GF-D8 (cell line): Measurements from ENCODE around the gene OR52A1.
"Not testable (repeated sequence)": the region's sequence is repeated elsewhere in the genome, so short reads cannot be mapped to it uniquely, and the experiment has no call there.

Source experiments
- DNase-seq: peaks from one replicate; lab custom pipeline; 2025; lab: John Stamatoyannopoulos, UW

OR52A1 gene

GRCh38 chr11:5154657-5155056 is at the start of gene OR52A1:
Gene OR52A1, minus strand, starts transcription at chr11:5154757. Its CDS starts 2,388 bp downstream, at chr11:5152369.
- no peak for DNase-seq

DNA sequence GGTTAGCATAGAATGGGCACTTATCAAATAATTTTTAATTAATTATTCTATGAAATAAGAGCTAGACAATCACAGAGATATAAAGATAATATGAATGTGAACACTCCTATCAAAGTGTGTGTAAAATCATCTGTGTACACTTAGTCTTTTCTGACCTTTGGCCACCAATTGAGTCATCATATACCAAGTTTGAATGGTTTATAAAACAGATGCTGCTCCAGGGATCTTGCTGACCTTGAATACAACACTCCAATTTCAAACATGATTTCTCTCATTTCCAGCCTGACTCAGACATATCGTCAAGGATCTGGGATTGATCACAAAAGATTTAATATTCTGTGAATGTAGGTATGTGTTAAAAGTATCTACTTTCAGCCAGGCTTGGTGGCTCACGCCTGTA is 48.8 kb upstream of the OR52A1 start:
- no peak for DNase-seq

GRCh38 chr11:5200582-5200981 is 46.0 kb upstream of the OR52A1 start, which contains the start of gene OR51V1:
Gene OR51V1, minus strand, starts transcription at chr11:5200682. Its CDS starts 0 bp downstream, at chr11:5200682.
- no peak for DNase-seq

DNA sequence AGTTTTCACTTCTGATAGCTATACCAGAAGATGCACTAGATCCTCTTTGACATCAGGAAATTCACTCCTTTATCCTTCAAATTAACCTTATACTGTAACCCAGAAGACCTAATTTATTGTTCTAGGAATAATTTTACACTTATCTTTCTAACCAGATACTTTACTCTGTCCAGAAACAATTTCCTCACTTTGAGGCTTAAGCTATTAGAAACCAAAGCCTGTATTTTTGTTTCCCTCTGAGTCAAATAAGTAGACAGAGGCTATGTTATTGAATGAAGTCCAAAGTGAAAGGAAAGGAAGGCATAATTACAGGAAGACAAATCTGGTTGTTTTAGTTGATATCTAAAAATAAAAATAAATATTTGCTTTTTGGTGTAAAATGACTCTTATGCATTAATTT is 43.7 kb upstream of the OR52A1 start:
- no peak for DNase-seq

- no peak for DNase-seq
Measured at GRCh38 chr11:5197536-5197935, 43.0 kb upstream of the OR52A1 start.

DNA sequence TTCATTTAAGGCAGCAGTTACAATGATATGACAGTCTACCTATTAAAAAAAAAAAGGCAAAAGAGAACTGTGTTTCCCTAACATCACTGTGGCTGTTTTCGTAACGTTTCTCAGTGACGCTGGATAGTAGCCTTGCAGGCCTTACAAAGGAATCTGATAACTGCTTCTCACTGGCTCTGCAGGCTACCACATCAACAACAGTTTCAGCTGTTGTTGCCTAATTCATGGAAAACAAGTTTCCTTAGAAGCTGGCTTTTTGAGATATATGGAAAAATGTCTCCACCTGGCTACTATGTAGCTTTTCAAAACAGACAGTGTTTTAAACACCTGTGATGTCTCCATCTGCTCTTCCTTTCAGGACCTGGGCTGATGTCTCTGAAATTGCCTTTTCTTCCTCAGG is 42.2 kb upstream of the OR52A1 start:
- DNase-seq, result no peak

GRCh38 chr11:5196067-5196466 is 41.5 kb upstream of the OR52A1 start:
- no peak for DNase-seq

GRCh38 chr11:5192738-5193137 is 38.2 kb upstream of the OR52A1 start:
- DNase-seq, result no peak

DNA sequence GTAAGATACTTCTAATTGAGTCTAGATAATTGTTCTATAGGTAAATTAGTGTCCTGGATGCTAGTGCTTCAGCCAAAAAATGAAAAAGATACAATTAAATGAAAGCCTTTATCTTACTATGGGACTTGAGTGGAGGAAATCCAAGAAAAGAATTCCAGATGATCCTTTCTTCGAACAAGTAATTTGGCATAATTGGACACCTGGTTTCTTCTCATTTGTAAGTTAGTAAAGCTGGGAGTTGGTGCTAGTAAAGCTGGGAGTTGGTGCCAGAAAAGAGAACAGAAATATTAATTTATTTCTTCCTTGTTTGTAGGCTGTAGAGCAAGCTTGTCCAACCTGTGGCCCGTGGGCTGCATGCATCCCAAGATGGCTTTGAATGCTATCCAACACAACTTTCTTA is 33.6 kb upstream of the OR52A1 start:
- no peak for DNase-seq

DNA sequence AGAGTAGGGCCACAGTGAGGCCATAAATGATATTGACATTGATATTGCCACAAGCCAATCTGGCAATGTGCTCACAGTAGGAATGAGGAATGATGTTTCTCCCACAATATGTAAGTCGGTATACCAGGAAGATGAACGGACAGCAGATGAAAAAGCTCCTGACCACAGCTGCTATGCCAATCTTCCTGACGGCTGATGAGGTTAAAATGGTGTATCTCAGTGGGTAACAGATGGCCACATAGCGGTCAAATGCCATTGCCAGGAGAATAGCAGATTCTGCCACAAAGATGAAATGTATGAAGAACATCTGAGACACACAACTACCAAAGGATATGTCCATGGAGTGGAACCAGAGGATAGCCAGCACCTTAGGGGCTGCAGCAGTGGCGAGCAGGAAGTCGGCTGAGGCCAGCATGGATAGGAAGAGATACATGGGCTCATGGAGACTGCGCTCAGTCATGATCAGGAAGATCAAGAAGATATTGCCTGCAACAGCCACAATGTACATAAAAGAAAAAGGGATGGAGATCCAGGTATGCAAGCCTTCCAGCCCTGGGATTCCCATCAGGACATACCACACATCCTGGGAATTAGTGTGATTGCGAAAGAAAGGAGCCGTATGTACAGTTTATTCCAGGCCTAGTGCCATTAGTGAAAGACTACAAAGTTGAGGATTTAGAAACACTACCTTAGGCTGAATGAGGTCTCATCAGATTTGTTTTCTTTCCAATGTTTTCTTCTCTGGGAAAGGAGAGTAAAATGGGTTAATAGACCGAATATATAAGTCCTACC is 23.7 kb upstream of the OR52A1 start:
- DNase-seq, result no peak

DNA sequence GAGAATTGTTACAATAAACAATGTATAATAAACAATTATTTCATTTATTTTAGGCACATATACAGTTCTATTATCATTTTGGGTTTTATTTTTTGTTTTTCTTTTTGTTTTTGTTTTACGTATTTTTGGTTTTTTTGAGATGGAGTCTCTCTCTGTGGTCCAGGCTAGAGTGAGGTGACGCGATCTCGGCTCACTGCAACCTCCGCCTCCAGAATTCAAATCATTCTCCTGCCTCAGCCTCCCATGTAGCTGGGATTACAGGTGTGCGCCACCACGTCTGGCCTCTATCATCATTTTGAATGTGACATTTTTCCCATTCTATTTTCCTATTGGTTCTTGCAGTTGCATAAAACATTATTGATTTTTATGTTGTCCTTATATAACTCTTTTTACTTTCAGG is 20.4 kb upstream of the OR52A1 start:
- DNase-seq, result no peak

DNA sequence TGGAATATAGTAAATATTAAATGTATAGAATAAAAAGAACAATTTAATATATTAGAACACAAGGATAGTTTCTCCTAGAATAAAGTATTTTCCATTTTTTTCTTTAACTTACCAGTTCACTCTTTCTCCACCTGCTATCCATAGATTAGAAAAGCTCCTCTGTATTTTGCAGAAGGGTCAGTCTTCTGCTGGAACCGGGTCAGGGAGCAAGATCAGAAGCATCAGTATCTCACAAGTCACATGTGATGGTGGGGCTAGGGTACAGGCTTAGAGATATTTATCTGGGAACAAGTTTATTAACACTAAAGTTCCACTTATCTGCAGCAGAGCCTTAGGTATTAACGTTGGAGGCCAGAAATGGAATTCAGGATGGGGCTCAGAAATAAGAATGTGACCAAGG is 17.3 kb upstream of the OR52A1 start:
- no peak for DNase-seq

DNA sequence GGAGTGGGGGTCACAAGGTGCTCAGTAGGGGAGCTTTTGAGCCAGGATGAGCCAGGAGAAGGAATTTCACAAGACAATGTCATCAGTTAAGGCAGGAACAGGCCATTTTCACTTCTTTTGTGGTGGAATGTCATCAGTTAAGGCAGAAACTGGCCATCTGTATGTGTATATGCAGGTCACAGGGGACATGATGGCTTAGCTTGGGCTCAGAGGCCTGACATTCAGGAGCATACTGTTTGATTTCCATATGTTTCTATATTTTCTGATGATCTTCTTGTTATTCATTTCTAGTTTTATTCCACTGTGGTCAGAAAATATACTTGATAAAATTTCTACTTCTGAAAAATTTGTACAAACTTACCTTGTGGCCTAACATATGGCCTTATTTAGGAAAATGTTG is 11.3 kb upstream of the OR52A1 start:
- DNase-seq, result not testable (repeated sequence)

DNA sequence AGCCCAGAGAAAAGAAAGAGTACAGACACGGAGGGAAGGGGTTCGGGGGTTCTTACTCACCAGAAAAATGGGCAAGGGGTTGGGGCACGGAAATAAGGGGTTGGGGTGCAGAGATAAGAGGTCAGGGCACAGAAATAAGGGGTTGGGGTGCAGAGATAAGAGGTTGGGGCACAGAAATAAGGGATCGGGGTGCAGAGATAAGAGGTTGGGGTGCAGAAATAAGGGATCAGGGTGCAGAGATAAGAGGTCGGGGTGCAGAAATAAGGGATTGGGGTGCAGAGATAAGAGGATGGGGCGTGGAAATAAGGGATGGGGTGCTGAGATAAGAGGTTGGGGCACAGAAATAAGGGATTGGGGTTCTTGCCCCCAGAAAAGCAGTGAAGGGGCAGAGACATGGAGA is 10.2 kb upstream of the OR52A1 start:
- not testable (repeated sequence) for DNase-seq

DNA sequence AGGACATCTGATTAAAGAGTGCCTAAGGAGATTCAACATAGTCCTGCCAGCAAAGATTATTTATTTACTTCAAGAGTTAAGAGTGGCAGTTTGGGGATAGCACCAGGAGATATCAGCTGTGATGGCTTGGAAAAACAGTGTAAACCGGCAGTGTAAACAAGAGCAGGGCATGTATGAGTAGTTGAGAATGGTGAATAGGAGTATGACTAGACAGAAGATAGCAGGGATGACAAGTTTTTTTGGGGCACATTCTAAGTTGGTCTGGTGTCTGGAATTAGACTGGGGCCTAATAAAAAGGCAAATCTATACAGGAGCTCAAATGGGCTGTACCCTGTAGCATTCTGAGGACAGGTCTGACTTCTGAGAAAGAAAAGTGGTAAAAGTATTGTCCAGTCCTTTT is 6.5 kb upstream of the OR52A1 start:
- not testable (repeated sequence) for DNase-seq

- not testable (repeated sequence) for DNase-seq
Measured at GRCh38 chr11:5160217-5160616, 5.7 kb upstream of the OR52A1 start.

GRCh38 chr11:5159806-5160205 is 5.2 kb upstream of the OR52A1 start:
- no peak for DNase-seq

GRCh38 chr11:5153574-5154431 is 754 bp downstream of the OR52A1 start:
- no peak for DNase-seq

DNA sequence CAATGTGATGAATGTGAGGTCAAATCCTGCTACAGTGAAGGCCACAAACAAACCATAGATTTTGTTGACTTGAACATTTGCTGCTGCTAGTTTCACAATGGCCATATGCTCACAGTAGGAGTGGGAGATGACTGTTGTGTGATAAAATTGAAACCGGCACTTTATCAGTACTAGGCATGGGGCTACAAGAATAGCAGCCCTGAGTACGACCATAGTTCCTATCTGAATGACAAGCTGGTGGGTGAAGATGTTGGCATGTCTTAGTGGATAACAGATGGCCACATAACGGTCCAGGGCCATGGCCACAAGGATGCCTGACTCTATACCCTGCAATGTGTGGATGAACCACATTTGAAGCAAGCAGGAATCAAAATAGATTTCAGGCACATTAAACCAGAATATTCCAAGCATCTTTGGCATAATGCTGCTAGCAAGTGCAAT is 2.8 kb downstream of the OR52A1 start:
- DNase-seq, result no peak

- not testable (repeated sequence) for DNase-seq
Measured at GRCh38 chr11:5144206-5144605, 10.4 kb downstream of the OR52A1 start.

- no peak for DNase-seq
Measured at GRCh38 chr11:5137996-5138395, 16.6 kb downstream of the OR52A1 start, which contains the start of gene OR52A5. Gene OR52A5, minus strand, starts transcription at chr11:5138356. Its CDS starts 5,714 bp downstream, at chr11:5132642.

- DNase-seq, result no peak
Measured at GRCh38 chr11:5137014-5137413, 17.5 kb downstream of the OR52A1 start.

GRCh38 chr11:5136261-5136660 is 18.3 kb downstream of the OR52A1 start:
- no peak for DNase-seq
